GM12873 (cell line): ENCODE results near the gene RNU1-2.

Experiments
- CTCF ChIP-seq: IDR thresholded peaks from 2 replicates; pipeline ENCODE4 v1.5.1; 2012; ENCODE audit warnings: low read depth, mild to moderate bottlenecking, moderate library complexity, low read length, control low read depth; ENCODE audit not compliant: insufficient read depth; ENCODE audit errors: missing control alignments

The RNU1-2 gene

GRCh38 chr1:16904560-16905109 is 8.9 kb downstream of the RNU1-2 start:
- TF ChIP-seq CTCF: no peak

GRCh38 chr1:16905110-16905867 is 9.5 kb downstream of the RNU1-2 start:
- no peak for TF ChIP-seq CTCF

- no peak for TF ChIP-seq CTCF
These were observed 10.3 kb downstream of the RNU1-2 start for GRCh38 chr1:16905868-16906702.

GRCh38 chr1:16906873-16907272 is 11.1 kb downstream of the RNU1-2 start:
- TF ChIP-seq CTCF: no peak

- no peak for TF ChIP-seq CTCF
These were observed 12.3 kb downstream of the RNU1-2 start for GRCh38 chr1:16907870-16908758.

- no peak for TF ChIP-seq CTCF
These were observed 17.5 kb downstream of the RNU1-2 start for GRCh38 chr1:16913181-16913832.
